Panc1 (cell line): Measurements from ENCODE around the gene SPATA13. TPM values are rescaled to one million over a fixed set of nuclear protein-coding genes. Genes with fewer than 3 reads are reported as not detected.

Experiments used
- ATAC-seq: fragments of 200-7000 bp; cut with Tn5 transposase; 2 replicates; pipeline ENCODE4 v1.9.1; 2020; ENCODE audit warnings: mild to moderate bottlenecking, moderate library complexity
- BruUV-seq: library from RNA; stranded (reverse); fragments of 400-500 nt; replicated peaks from 2 replicates; lab custom pipeline; 2021; lab: Mats Ljungman, UMichigan
- CTCF ChIA-PET: fragments of 300-600 bp; sonication (Branson Sonifier 250); formaldehyde crosslinking; loops from one replicate; lab custom pipeline; 2022; ENCODE audit warnings: antibody characterized with exemption; lab: Charles Lee
- POLR2A ChIA-PET: fragments of 300-600 bp; sonication (Branson Sonifier 250); formaldehyde crosslinking; loops from one replicate; lab custom pipeline; 2022; ENCODE audit warnings: antibody characterized with exemption; lab: Charles Lee
- DNase-seq: peaks from one replicate; pipeline ENCODE4 v3.0.0-alpha.2; 2010; ENCODE audit warnings: low read depth, low spot score
- H3K27ac ChIP-seq: 2 replicates; pipeline ENCODE4 v1.5.1; 2011; ENCODE audit warnings: mild to moderate bottlenecking, low read length, inconsistent platforms
- H3K27me3 ChIP-seq: fragments of 200-500 bp; sonication (Bioruptor generic); 2 replicates; pipeline ENCODE4 v1.6.0; 2014; ENCODE audit warnings: low read length, inconsistent platforms; ENCODE audit not compliant: control insufficient read depth, insufficient read depth
- H3K36me3 ChIP-seq: fragments of 200-500 bp; sonication (Bioruptor generic); 2 replicates; pipeline ENCODE4 v1.5.1; 2014; ENCODE audit warnings: inconsistent platforms, mild to moderate bottlenecking, low read length, moderate library complexity; ENCODE audit not compliant: control insufficient read depth, insufficient read depth
- H3K4me1 ChIP-seq: 2 replicates; pipeline ENCODE4 v1.5.1; 2011; ENCODE audit warnings: inconsistent platforms, mild to moderate bottlenecking, low read length, moderate library complexity; ENCODE audit not compliant: control insufficient read depth, insufficient read depth
- H3K4me3 ChIP-seq, 2 experiments: 2 replicates each; pipeline ENCODE4 v1.5.1; 2011 to 2012; ENCODE audit warnings: low read depth in 2 of 2, low read length in 2 of 2, mild to moderate bottlenecking in 2 of 2, inconsistent platforms in 1 of 2, moderate library complexity in 1 of 2
- H3K9me3 ChIP-seq: fragments of 200-500 bp; sonication (Bioruptor generic); 2 replicates; pipeline ENCODE4 v1.5.1; 2014; ENCODE audit warnings: low read depth, mild to moderate bottlenecking, inconsistent platforms, low read length, moderate library complexity; ENCODE audit not compliant: control insufficient read depth, insufficient read depth
- POLR2AphosphoS5 ChIP-seq: IDR thresholded peaks from 2 replicates; pipeline ENCODE4 v1.6.1; 2012; ENCODE audit warnings: mild to moderate bottlenecking, low read depth, low read length, moderate library complexity
- SIN3A ChIP-seq: IDR thresholded peaks from 2 replicates; pipeline ENCODE4 v1.6.1; 2012; ENCODE audit warnings: low read depth, mild to moderate bottlenecking, low read length, moderate library complexity, borderline replicate concordance; ENCODE audit not compliant: insufficient read depth
- TCF7L2 ChIP-seq: IDR thresholded peaks from 2 replicates; pipeline ENCODE4 v1.6.1; 2011; ENCODE audit warnings: mild to moderate bottlenecking, low read depth, low read length, inconsistent platforms
- in situ Hi-C: cut with HindIII; loops from 2 replicates; pipeline ENCODE4 v1.10.0; 2016; ENCODE audit warnings: low sequenced_read_pairs, low pct_unique_long_range_greater_than_20kb
- intact Hi-C: fragments of 100-400 bp; cut with micrococcal nuclease; formaldehyde crosslinking; loops from one replicate; pipeline ENCODE4 v1.10.0; 2022; ENCODE audit not compliant: unreplicated experiment
- total RNA-seq: library from RNA; stranded (reverse); gene quantifications from one replicate; pipeline ENCODE4 v1.2.1, GENCODE V29; 2021; ENCODE audit not compliant: unreplicated experiment
- TF ChIP-seq, protein P1 (sequence below), 2 experiments: IDR thresholded peaks; 2 replicates each; pipeline ENCODE4 v1.6.1; 2011 to 2012; ENCODE audit warnings: low read depth in 2 of 2, control low read depth in 1 of 2, low read length in 1 of 2, mild to moderate bottlenecking in 1 of 2, moderate library complexity in 1 of 2; ENCODE audit not compliant: insufficient read depth in 1 of 2
- TF ChIP-seq, protein P2 (sequence below): fragments of 450-650 bp; IDR thresholded peaks from 2 replicates; pipeline ENCODE4 v1.5.1; 2017; ENCODE audit warnings: mild to moderate bottlenecking

Gene SPATA13
- total RNA-seq, 1 experiment from 2014 or later = 7.9 TPM

DNA sequence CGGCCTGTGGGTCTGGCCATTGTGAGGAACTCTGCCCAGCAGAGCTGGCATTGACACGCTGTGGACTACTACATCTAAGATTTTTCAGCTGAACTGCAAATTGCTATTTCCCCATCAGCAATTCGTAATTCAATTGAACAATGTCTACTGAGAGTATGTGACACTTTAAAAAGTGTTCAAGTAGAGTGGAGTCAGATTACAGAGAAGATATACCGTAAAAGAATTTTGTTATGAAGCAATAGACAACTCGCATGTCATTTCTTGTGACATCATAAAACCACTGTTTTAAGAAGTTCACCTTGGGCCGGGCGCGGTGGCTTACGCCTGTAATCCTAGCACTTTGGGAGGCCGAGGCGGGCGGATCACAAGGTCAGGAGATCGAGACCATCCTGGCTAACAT, 116.3 kb downstream of the SPATA13 start:
- intact Hi-C loops = no loop called here
- no TSS peak for BruUV-seq

DNA sequence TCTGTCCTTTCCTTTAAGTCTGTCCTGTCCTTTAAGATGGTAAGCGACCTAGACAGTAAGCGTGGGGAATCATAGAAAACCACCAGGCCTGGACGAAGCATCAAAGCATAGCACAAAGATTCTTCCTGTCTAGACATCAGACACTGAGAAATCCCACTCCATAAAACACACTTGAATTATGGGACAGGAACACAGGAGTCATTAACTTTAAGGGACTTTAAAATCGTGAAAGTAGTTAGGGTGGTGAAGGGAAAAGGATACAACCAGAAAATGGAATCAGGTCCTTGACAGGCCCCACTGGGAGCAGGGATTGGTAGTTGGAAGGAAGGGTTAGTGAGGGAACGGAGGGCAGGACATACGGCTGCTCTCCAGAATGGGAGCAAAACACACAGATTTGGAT, 117.2 kb downstream of the SPATA13 start:
- H3K27me3 ChIP-seq = no peaks in the 10 kb centered on the region
- TF ChIP-seq, protein P1, sequence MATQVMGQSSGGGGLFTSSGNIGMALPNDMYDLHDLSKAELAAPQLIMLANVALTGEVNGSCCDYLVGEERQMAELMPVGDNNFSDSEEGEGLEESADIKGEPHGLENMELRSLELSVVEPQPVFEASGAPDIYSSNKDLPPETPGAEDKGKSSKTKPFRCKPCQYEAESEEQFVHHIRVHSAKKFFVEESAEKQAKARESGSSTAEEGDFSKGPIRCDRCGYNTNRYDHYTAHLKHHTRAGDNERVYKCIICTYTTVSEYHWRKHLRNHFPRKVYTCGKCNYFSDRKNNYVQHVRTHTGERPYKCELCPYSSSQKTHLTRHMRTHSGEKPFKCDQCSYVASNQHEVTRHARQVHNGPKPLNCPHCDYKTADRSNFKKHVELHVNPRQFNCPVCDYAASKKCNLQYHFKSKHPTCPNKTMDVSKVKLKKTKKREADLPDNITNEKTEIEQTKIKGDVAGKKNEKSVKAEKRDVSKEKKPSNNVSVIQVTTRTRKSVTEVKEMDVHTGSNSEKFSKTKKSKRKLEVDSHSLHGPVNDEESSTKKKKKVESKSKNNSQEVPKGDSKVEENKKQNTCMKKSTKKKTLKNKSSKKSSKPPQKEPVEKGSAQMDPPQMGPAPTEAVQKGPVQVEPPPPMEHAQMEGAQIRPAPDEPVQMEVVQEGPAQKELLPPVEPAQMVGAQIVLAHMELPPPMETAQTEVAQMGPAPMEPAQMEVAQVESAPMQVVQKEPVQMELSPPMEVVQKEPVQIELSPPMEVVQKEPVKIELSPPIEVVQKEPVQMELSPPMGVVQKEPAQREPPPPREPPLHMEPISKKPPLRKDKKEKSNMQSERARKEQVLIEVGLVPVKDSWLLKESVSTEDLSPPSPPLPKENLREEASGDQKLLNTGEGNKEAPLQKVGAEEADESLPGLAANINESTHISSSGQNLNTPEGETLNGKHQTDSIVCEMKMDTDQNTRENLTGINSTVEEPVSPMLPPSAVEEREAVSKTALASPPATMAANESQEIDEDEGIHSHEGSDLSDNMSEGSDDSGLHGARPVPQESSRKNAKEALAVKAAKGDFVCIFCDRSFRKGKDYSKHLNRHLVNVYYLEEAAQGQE (IDR thresholded peaks at IDR 0.05; ENCODE audit: insufficient read depth in 1 of 2, low read depth in 2 of 2, low read length in 1 of 2) = no peak
- TF ChIP-seq POLR2AphosphoS5 (no peak), SIN3A (no peak), TCF7L2 (no peak)
- TF ChIP-seq, protein P2, sequence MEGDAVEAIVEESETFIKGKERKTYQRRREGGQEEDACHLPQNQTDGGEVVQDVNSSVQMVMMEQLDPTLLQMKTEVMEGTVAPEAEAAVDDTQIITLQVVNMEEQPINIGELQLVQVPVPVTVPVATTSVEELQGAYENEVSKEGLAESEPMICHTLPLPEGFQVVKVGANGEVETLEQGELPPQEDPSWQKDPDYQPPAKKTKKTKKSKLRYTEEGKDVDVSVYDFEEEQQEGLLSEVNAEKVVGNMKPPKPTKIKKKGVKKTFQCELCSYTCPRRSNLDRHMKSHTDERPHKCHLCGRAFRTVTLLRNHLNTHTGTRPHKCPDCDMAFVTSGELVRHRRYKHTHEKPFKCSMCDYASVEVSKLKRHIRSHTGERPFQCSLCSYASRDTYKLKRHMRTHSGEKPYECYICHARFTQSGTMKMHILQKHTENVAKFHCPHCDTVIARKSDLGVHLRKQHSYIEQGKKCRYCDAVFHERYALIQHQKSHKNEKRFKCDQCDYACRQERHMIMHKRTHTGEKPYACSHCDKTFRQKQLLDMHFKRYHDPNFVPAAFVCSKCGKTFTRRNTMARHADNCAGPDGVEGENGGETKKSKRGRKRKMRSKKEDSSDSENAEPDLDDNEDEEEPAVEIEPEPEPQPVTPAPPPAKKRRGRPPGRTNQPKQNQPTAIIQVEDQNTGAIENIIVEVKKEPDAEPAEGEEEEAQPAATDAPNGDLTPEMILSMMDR = no peak
- no TSS peak for BruUV-seq
- ChIA-PET CTCF (no interaction called here), POLR2A (no interaction called here)
- intact Hi-C loops = no loop called here
- ATAC-seq (no peak), DNase-seq (no peak)
- H3K4me3 ChIP-seq = no peak overlapping the region
- H3K4me1 ChIP-seq = no peaks in the 10 kb centered on the region
- in situ Hi-C loops = no loop called here
- no peak overlapping the region for H3K27ac ChIP-seq
- no peaks in the 10 kb centered on the region for H3K36me3 ChIP-seq
- H3K9me3 ChIP-seq = no peaks in the 10 kb centered on the region

More for the DNA sequence above, 116.3 kb downstream of the SPATA13 start:
- H3K4me3 ChIP-seq = no peak overlapping the region
- no peak for TF ChIP-seq POLR2AphosphoS5
- no peak for TF ChIP-seq TCF7L2
- TF ChIP-seq, protein P2 = no peak
- TF ChIP-seq, protein P1 (IDR thresholded peaks at IDR 0.05; ENCODE audit: insufficient read depth in 1 of 2, low read depth in 2 of 2, low read length in 1 of 2) = no peak
- TF ChIP-seq SIN3A = no peak
- H3K9me3 ChIP-seq = no peaks in the 10 kb centered on the region
- CTCF ChIA-PET = no interaction called here
- H3K27me3 ChIP-seq = no peaks in the 10 kb centered on the region
- in situ Hi-C loops = no loop called here
- no peak for ATAC-seq
- H3K4me1 ChIP-seq = no peaks in the 10 kb centered on the region
- no peak for DNase-seq
- POLR2A ChIA-PET = no interaction called here
- no peak overlapping the region for H3K27ac ChIP-seq
- no peaks in the 10 kb centered on the region for H3K36me3 ChIP-seq
